Measurements from ENCODE around the gene WDR43. TPM values are rescaled to one million over a fixed set of nuclear protein-coding genes. Genes with fewer than 3 reads are reported as not detected.

WDR43 gene
- total RNA-seq, 1 donor from 2014 or later, result 56.7 TPM

DNA sequence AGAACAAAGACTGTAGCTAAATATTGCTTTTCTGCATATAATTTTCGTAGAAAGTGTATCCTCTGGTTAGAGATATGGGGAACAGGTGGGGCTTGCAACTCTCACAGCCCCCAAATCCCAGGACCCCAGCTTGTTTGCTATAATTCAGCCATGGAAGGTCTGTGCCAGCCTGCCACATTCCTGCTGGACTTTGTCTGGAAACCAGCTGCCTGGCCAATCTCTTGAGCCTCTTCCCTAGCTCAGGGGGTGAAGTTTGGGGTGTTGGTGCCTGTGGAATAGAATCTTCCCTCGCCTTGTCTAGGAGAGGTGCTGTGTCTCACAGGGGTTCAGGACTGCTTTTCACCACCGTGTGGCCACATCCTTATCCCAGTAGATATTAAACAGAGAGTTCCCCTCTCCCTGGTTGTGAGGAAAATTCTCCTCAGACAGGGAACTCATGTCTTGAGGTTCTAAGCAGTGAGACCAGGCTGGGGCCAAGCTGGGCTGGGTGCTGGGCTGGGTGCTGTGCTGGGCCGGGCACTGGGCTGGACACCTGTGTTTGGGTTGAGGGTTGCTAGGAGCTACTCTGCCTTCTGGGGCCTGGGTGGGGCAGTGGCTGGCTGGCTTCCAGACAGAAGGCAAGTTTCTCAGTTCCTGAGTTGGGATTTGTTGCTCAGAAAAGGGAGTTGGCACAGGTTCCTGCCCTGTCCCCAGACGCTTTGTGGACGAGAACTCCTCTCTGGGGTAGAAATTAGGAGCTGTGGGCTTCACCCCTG lies 98.9 kb downstream of the WDR43 start:
- Histone ChIP-seq H3K9me3 (no peaks in the 10 kb centered on the region), H3K4me3 (no peak overlapping the region), H3K27ac (no peak overlapping the region), H3K27me3 (no peaks in the 10 kb centered on the region), H3K4me1 (peaks cover 19% of the 10 kb centered on the region), H3K36me3 (no peaks in the 10 kb centered on the region)
- intact Hi-C loops (cut with DNase I), result no loop called here
- TF ChIP-seq POLR2A (IDR thresholded peaks at IDR 0.05), result no peak
- TF ChIP-seq CTCF (IDR thresholded peaks at IDR 0.05), result no peak
- no peak for DNase-seq (ENCODE audit: extremely low spot score in 2 of 2)

GRCh38 chr2:28994074-28994473 lies 99.6 kb downstream of the WDR43 start:
- no peak for DNase-seq (ENCODE audit: extremely low spot score in 2 of 2)
- TF ChIP-seq POLR2AphosphoS5 (IDR thresholded peaks at IDR 0.05; ENCODE audit: insufficient read depth in 1 of 2, low read depth in 1 of 2) (no peak), POLR2A (IDR thresholded peaks at IDR 0.05) (no peak), CTCF (IDR thresholded peaks at IDR 0.05) (no peak)
- Histone ChIP-seq H3K27ac (no peak overlapping the region), H3K9me3 (no peaks in the 10 kb centered on the region), H3K36me3 (no peaks in the 10 kb centered on the region), H3K4me1 (peaks cover 22% of the 10 kb centered on the region), H3K4me3 (no peak overlapping the region), H3K27me3 (no peaks in the 10 kb centered on the region)
- intact Hi-C loops (cut with DNase I), result no loop called here

DNA sequence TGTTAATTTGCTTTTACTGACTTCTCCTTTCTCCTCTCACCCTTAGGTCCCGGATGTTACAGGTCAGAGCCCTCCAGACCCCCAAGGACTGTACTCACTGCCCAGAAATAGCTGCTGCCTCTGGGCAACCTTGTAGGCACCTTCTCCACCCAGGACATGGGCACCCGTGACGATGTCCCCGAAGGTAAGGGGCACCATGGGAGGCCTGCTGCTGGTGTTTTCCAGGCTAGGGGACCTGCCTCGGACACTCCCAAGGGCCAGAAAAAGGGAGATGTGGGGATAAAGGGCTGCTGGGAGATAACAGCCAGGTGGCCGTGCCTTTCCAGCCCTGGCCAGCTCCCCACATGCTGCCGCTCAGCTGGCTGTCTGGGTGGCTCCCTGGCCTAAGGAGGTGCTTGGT lies 100.2 kb downstream of the WDR43 start:
- TF ChIP-seq POLR2A (IDR thresholded peaks at IDR 0.05), result no peak
- no peak for TF ChIP-seq CTCF (IDR thresholded peaks at IDR 0.05)
- no peak for TF ChIP-seq POLR2AphosphoS5 (IDR thresholded peaks at IDR 0.05; ENCODE audit: insufficient read depth in 1 of 2, low read depth in 1 of 2)
- H3K27ac ChIP-seq, result no peak overlapping the region
- H3K4me1 ChIP-seq, result peaks cover 22% of the 10 kb centered on the region
- intact Hi-C loops (cut with DNase I), result no loop called here
- H3K27me3 ChIP-seq, result no peaks in the 10 kb centered on the region
- H3K36me3 ChIP-seq, result no peaks in the 10 kb centered on the region
- no peak overlapping the region for H3K4me3 ChIP-seq
- H3K9me3 ChIP-seq, result no peaks in the 10 kb centered on the region
- DNase-seq (ENCODE audit: extremely low spot score in 2 of 2), result no peak

DNA sequence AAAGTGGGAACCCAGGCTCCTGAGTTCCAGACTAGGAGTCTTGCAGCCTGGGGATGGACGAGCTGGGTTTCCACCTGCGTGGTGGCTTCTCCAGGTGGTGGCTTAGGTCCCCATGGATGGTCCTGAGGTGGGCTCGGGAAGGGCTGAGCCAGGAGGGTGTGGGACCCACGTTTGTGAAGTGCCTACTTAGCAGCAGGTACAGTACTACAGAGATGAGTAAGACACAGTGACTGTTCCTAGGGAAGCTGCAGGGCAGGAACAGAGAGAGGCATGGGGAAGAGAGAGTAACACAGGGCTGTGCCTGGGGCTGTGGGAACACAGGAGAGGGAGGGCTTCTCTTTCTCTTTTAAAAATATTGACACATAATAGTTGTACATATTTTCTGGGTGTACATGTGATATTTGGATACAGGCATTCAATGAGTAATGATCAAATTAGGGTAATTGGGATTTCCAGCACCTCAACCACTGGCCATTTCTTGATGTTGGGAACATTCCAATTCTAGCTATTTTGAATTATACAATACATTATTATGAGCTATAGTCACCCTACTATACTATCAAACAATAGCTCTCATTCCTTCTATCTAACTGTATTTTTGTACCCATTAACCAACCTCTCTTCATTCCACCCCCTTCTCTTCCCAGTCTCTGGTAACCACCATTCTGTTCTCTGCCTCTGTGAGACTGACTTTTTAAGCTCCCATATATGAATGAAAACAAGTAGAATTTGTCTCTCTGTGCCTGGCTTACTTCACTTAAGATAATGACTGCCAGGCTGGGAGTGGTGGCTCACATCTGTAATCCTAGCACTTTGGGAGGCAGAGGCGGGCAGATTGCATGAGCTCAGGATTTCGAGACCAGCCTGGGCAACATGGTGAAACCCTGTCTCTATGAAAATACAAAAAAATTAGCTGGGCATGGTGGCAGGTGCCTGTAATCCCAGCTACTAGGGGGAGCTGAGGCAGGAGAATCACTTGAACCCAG lies 101.6 kb downstream of the WDR43 start:
- TF ChIP-seq CTCF (IDR thresholded peaks at IDR 0.05) (no peak), POLR2A (IDR thresholded peaks at IDR 0.05) (no peak), POLR2AphosphoS5 (IDR thresholded peaks at IDR 0.05; ENCODE audit: insufficient read depth in 1 of 2, low read depth in 1 of 2) (no peak)
- Histone ChIP-seq H3K27ac (no peak overlapping the region), H3K4me1 (peaks cover 18% of the 10 kb centered on the region), H3K36me3 (no peaks in the 10 kb centered on the region), H3K4me3 (no peak overlapping the region), H3K27me3 (no peaks in the 10 kb centered on the region), H3K9me3 (no peaks in the 10 kb centered on the region)
- DNase-seq (ENCODE audit: extremely low spot score in 2 of 2), result no peak
- intact Hi-C loops (cut with DNase I), result no loop called here

All from vagina (tissue), 2 donors.